DOHH2 (cell line): Measurements from ENCODE around the gene FBXL14.
A peak's percentile ranks its signal among the peaks of the same experiment; 100 is the strongest.

Experiments used
- H3F3A ChIP-seq: fragments of 200-600 bp; sonication (generic), shearing (Covaris generic); 2 replicates; pipeline ENCODE4 v1.6.0; 2016; ENCODE audit warnings: antibody characterized with exemption, mild to moderate bottlenecking; ENCODE audit not compliant: control insufficient read depth, insufficient read depth
- H3K27ac ChIP-seq: fragments of 200-600 bp; sonication (generic); 2 replicates; pipeline ENCODE4 v1.5.1; 2014; ENCODE audit warnings: low read depth, mild to moderate bottlenecking, low read length, moderate library complexity
- H3K27me3 ChIP-seq: fragments of 200-600 bp; sonication (generic); 2 replicates; pipeline ENCODE4 v1.6.1; 2014; ENCODE audit warnings: mild to moderate bottlenecking, low read length, mixed read lengths; ENCODE audit not compliant: control insufficient read depth
- H3K36me3 ChIP-seq: fragments of 200-600 bp; sonication (generic); 2 replicates; pipeline ENCODE4 v1.6.1; 2014; ENCODE audit warnings: mild to moderate bottlenecking, low read length, moderate library complexity, mixed read lengths; ENCODE audit not compliant: control insufficient read depth
- H3K4me1 ChIP-seq: fragments of 200-600 bp; sonication (generic); 2 replicates; pipeline ENCODE4 v1.6.1; 2014; ENCODE audit warnings: mild to moderate bottlenecking, low read length, mixed read lengths; ENCODE audit not compliant: control insufficient read depth
- H3K4me2 ChIP-seq: fragments of 200-600 bp; sonication (generic); 2 replicates; pipeline ENCODE4 v1.6.0; 2014; ENCODE audit warnings: mild to moderate bottlenecking, low read length, moderate library complexity
- H3K4me3 ChIP-seq: fragments of 200-600 bp; sonication (generic); 2 replicates; pipeline ENCODE4 v1.5.1; 2014; ENCODE audit warnings: mild to moderate bottlenecking, low read length, mixed read lengths
- H3K79me2 ChIP-seq: fragments of 200-600 bp; sonication (generic); 2 replicates; pipeline ENCODE4 v1.6.1; 2014; ENCODE audit warnings: mild to moderate bottlenecking, low read length, mixed read lengths; ENCODE audit not compliant: control insufficient read depth
- H3K9me2 ChIP-seq: fragments of 200-600 bp; sonication (generic); replicated peaks from 2 replicates; pipeline ENCODE4 v1.6.1; 2014; ENCODE audit warnings: mild to moderate bottlenecking, low read length, mixed read lengths; ENCODE audit not compliant: control insufficient read depth
- H3K9me3 ChIP-seq: fragments of 200-600 bp; sonication (generic); 2 replicates; pipeline ENCODE4 v1.6.1; 2014; ENCODE audit warnings: antibody characterized with exemption, low read length, mixed read lengths; ENCODE audit not compliant: control insufficient read depth, insufficient read depth
- H4K20me1 ChIP-seq: fragments of 200-600 bp; sonication (generic); 2 replicates; pipeline ENCODE4 v1.6.0; 2014; ENCODE audit warnings: low read depth, mild to moderate bottlenecking, antibody characterized with exemption, low read length, moderate library complexity; ENCODE audit not compliant: control insufficient read depth, insufficient read depth
- CTCF ChIP-seq: fragments of 200-600 bp; sonication (generic); IDR thresholded peaks from one replicate; pipeline ENCODE4 v1.5.1; 2014; ENCODE audit warnings: antibody characterized with exemption, mild to moderate bottlenecking, low read depth, low read length; ENCODE audit not compliant: poor library complexity, severe bottlenecking
- EZH2phosphoT487 ChIP-seq: fragments of 200-600 bp; sonication (generic); IDR thresholded peaks from 2 replicates; pipeline ENCODE4 v1.6.1; 2017; ENCODE audit warnings: borderline replicate concordance, mild to moderate bottlenecking, antibody characterized with exemption, low read length, moderate library complexity, mixed read lengths

The FBXL14 gene

GRCh38 chr12:1611803-1612572 is 17.6 kb upstream of the FBXL14 start:
- H4K20me1 ChIP-seq = no peaks in the 10 kb centered on the region
- H3K27me3 ChIP-seq = peaks cover 19% of the 10 kb centered on the region
- TF ChIP-seq EZH2phosphoT487 = no peak
- no peak overlapping the region for H3K4me3 ChIP-seq
- no peaks in the 10 kb centered on the region for H3K79me2 ChIP-seq
- no peak overlapping the region for H3K27ac ChIP-seq
- peaks cover 24% of the 10 kb centered on the region for H3K4me1 ChIP-seq
- no peaks in the 10 kb centered on the region for H3K36me3 ChIP-seq
- no peak overlapping the region for H3K4me2 ChIP-seq
- 0 out of 2 replicates have a peak, but pooled peaks cover 2% of the 10 kb centered on the region for H3F3A ChIP-seq
- no peaks in the 10 kb centered on the region for H3K9me2 ChIP-seq
- H3K9me3 ChIP-seq = no peaks in the 10 kb centered on the region

- H3K4me1 ChIP-seq = peaks cover 27% of the 10 kb centered on the region
- TF ChIP-seq CTCF (no peak), EZH2phosphoT487 (no peak)
Measured at GRCh38 chr12:1610072-1610643, 15.8 kb upstream of the FBXL14 start.

GRCh38 chr12:1608713-1609119 is 14.3 kb upstream of the FBXL14 start:
- Histone ChIP-seq H3K4me1 (peaks cover 30% of the 10 kb centered on the region), H3K79me2 (no peaks in the 10 kb centered on the region), H3F3A (0 out of 2 replicates have a peak, but pooled peaks cover 2% of the 10 kb centered on the region), H3K27ac (no peak overlapping the region), H3K27me3 (0 out of 2 replicates have a peak, but pooled peaks cover 4% of the 10 kb centered on the region), H3K9me2 (no peaks in the 10 kb centered on the region), H3K4me3 (peak overlapping the region; percentile 31), H3K4me2 (peak overlapping the region; percentile 66), H3K9me3 (no peaks in the 10 kb centered on the region), H3K36me3 (no peaks in the 10 kb centered on the region), H4K20me1 (no peaks in the 10 kb centered on the region)
- no peak for TF ChIP-seq CTCF
- no peak for TF ChIP-seq EZH2phosphoT487

More at GRCh38 chr12:1610072-1610643, 15.8 kb upstream of the FBXL14 start:
- no peak overlapping the region for H3K27ac ChIP-seq
- 0 out of 2 replicates have a peak, but pooled peaks cover 2% of the 10 kb centered on the region for H3F3A ChIP-seq
- 0 out of 2 replicates have a peak, but pooled peaks cover 4% of the 10 kb centered on the region for H3K27me3 ChIP-seq
- H3K9me3 ChIP-seq = no peaks in the 10 kb centered on the region
- H3K4me3 ChIP-seq = no peak overlapping the region
- H3K79me2 ChIP-seq = no peaks in the 10 kb centered on the region
- no peaks in the 10 kb centered on the region for H4K20me1 ChIP-seq
- H3K36me3 ChIP-seq = no peaks in the 10 kb centered on the region
- H3K9me2 ChIP-seq = no peaks in the 10 kb centered on the region
- no peak overlapping the region for H3K4me2 ChIP-seq
